A549 (cell line): Measurements from ENCODE around the gene MAFG. TPM values are rescaled to one million over a fixed set of nuclear protein-coding genes. Genes with fewer than 3 reads are reported as not detected.

Experiments used
- ATAC-seq, 2 experiments: fragments of 200-7000 bp in 1 of 2; fragments of >200 bp in 1 of 2; cut with Nextera tagmentation in 1 of 2; cut with Tn5 transposase in 1 of 2; 3 replicates each; pipeline versions ENCODE4 v1.8.0 to v1.9.1; 2018 to 2020; ENCODE audit warnings: mild to moderate bottlenecking in 1 of 2, moderate library complexity in 1 of 2
- CTCF ChIA-PET: fragments of 300-600 bp; sonication (Branson Sonifier 250); formaldehyde crosslinking; extraction: SDS; loops from one replicate; lab custom pipeline; 2021; ENCODE audit warnings: antibody characterized with exemption, inconsistent platforms; lab: Yijun Ruan, JAX
- POLR2A ChIA-PET: fragments of 350-600 bp; formaldehyde crosslinking; extraction: SDS; loops from one replicate; lab custom pipeline; 2021; ENCODE audit warnings: antibody characterized with exemption, inconsistent platforms; lab: Yijun Ruan, JAX
- DNase-seq, 2 experiments: peaks; one replicate each; pipeline versions ENCODE4 v3.0.0 to v3.0.0-alpha.2; 2011 to 2016; ENCODE audit warnings: low read depth in 1 of 2, low spot score in 1 of 2
- FAIRE-seq: peaks from 2 replicates; lab custom pipeline; 2011; peaks lifted over from hg19 to GRCh38; lab: Jason Lieb, UNC
- H3K27ac ChIP-seq, 2 experiments: fragments of >200 bp; sonication (Bioruptor Twin); formaldehyde crosslinking; 3 replicates each; pipeline ENCODE4 v1.5.1; 2016 to 2017
- H3K4me1 ChIP-seq: fragments of >200 bp; sonication (Bioruptor Twin); formaldehyde crosslinking; 3 replicates; pipeline ENCODE4 v1.6.1; 2016
- H3K4me2 ChIP-seq: fragments of >200 bp; sonication (Bioruptor Twin); formaldehyde crosslinking; 3 replicates; pipeline ENCODE4 v1.6.1; 2016
- H3K4me3 ChIP-seq: fragments of >200 bp; sonication (Bioruptor Twin); formaldehyde crosslinking; 3 replicates; pipeline ENCODE4 v1.5.1; 2016
- H3K9me3 ChIP-seq: fragments of >200 bp; sonication (Bioruptor Twin); formaldehyde crosslinking; 3 replicates; pipeline ENCODE4 v1.6.1; 2016
- CBX8 ChIP-seq: fragments of 200-600 bp; sonication (generic); IDR thresholded peaks from 2 replicates; pipeline ENCODE4 v1.6.1; 2016
- CHD2 ChIP-seq: fragments of 150-350 bp; IDR thresholded peaks from 2 replicates; pipeline ENCODE4 v1.6.1; 2014; ENCODE audit warnings: low read length; ENCODE audit not compliant: partially characterized antibody
- CHD4 ChIP-seq: fragments of 200-600 bp; sonication (generic); IDR thresholded peaks from 2 replicates; pipeline ENCODE4 v1.6.1; 2016; ENCODE audit warnings: antibody characterized with exemption, mild to moderate bottlenecking, borderline replicate concordance
- HDAC2 ChIP-seq: fragments of 200-600 bp; sonication (generic); IDR thresholded peaks from 2 replicates; pipeline ENCODE4 v1.6.1; 2016
- JUN ChIP-seq, 2 experiments: fragments of >200 bp; sonication (Bioruptor Twin); formaldehyde crosslinking; IDR thresholded peaks; 2 replicates in 1 of 2; 3 replicates in 1 of 2; pipeline ENCODE4 v1.6.1; 2016 to 2017
- MAFK ChIP-seq: fragments of 450-650 bp; IDR thresholded peaks from 2 replicates; pipeline ENCODE4 v1.6.1; 2014; ENCODE audit not compliant: partially characterized antibody
- MAZ ChIP-seq: fragments of 150-350 bp; IDR thresholded peaks from 2 replicates; pipeline ENCODE4 v1.6.1; 2014; ENCODE audit warnings: antibody characterized with exemption, low read depth, low read length, borderline replicate concordance
- MYC ChIP-seq: IDR thresholded peaks from 2 replicates; pipeline ENCODE4 v1.6.1; 2012; ENCODE audit warnings: mild to moderate bottlenecking, inconsistent platforms, low read length, improper control_type of control experiment, borderline replicate concordance
- NR3C1 ChIP-seq: fragments of >200 bp; sonication (Bioruptor Twin); formaldehyde crosslinking; IDR thresholded peaks from 3 replicates; pipeline ENCODE4 v1.6.1; 2017
- POLR2A ChIP-seq: IDR thresholded peaks from 2 replicates; pipeline ENCODE4 v1.6.1; 2012; ENCODE audit warnings: mild to moderate bottlenecking, low read length
- POLR2AphosphoS2 ChIP-seq: conservative IDR thresholded peaks from 2 replicates; pipeline ENCODE4 v1.6.1; 2012; ENCODE audit warnings: low read length, improper control_type of control experiment, inconsistent platforms
- RARB ChIP-seq: fragments of 250-450 bp; sonication (Bioruptor Pico); IDR thresholded peaks from 2 replicates; pipeline ENCODE4 v1.8.0; 2021; ENCODE audit warnings: mild to moderate bottlenecking, moderate library complexity
- RFX5 ChIP-seq: fragments of 450-650 bp; IDR thresholded peaks from 2 replicates; pipeline ENCODE4 v1.7.1; 2014; ENCODE audit warnings: antibody characterized with exemption, mild to moderate bottlenecking, moderate library complexity
- TFCP2L1 ChIP-seq: fragments of 250-450 bp; sonication (Bioruptor Pico); IDR thresholded peaks from 2 replicates; pipeline ENCODE4 v1.5.0; 2021; ENCODE audit warnings: mild to moderate bottlenecking
- WGBS: methylation state at CpG from one replicate; pipeline ENCODE4 v1.1.6; 2017; ENCODE audit errors: missing lambda C conversion rate; 5-methylcytosine and 5-hydroxymethylcytosine counted together
- polyA plus RNA-seq, 4 experiments: library from polyadenylated mRNA; depleted of rRNA in 3 of 4; stranded (reverse); fragments of >200 nt; fragmentation: RNase III in 1 of 4; extraction: RNeasy Plus Mini Kit Qiagen cat#74134 plus additional on column Dnase treatment in 1 of 4; gene quantifications; 2 replicates in 3 of 4; 3 replicates in 1 of 4; pipeline ENCODE4 v1.2.3, GENCODE V29; 2011 to 2017
- TF ChIP-seq, protein P1 (sequence below): fragments of >200 bp; sonication (Bioruptor Twin); formaldehyde crosslinking; IDR thresholded peaks from 3 replicates; pipeline ENCODE4 v1.6.1; 2016
- TF ChIP-seq, protein P2 (sequence below): IDR thresholded peaks from 2 replicates; pipeline ENCODE4 v1.6.1; 2012
- TF ChIP-seq, protein P3 (sequence below): IDR thresholded peaks from 2 replicates; pipeline ENCODE4 v1.6.1; 2012

The MAFG gene
- polyA plus RNA-seq, 2 of the 4 experiments (the other 2 are of a cell fraction): 47.9 to 57.9 TPM

DNA sequence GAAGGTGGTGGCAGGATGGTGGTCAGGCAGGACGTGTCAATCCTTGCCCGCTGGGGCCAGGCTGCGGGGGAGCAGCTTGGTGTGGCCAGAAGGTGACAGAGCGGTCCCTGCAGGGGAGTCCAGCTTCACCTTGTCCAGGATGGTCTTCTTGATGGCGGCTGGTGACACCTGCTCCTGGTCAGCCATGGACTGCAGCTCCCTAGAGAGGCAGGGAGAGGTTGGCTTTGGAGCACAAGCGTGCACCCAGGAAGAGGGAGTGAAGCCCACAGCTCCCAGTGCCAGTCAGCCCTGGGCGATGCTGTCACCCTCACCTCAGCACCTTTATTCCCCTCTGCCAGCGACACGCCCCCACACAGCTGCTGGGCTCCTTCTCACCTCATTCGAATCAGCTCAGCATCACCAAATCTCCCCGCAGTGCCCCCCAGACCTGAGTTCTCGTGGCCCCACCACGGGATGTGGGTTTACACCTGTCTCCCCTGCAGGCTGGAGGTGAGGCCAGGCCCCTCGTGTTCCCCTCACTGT is 5.7 kb upstream of the MAFG start:
- Histone ChIP-seq H3K9me3 (no peaks in the 10 kb centered on the region), H3K27ac (no peak overlapping the region), H3K4me3 (no peak overlapping the region), H3K4me2 (no peak overlapping the region), H3K4me1 (peaks cover 25% of the 10 kb centered on the region)
- 94% methylated on average over 14 of the region's 14 CpGs for WGBS
- ChIA-PET POLR2A (no interaction called here), CTCF (interaction anchor here (0.6 to 12.8 kb wide), 7 partner anchors 27 to 97 kb away, joined by 3 to 99 read pairs (median 4); partner anchors contain the start of gene NOTUM)
- FAIRE-seq (no peak), DNase-seq (no peak), ATAC-seq (no peak)
- TF ChIP-seq MYC: no peak
- peak; percentile 12; the same call in 1 of the 2 replicates for TF ChIP-seq POLR2A
- TF ChIP-seq TFCP2L1 (CRISPR knock-in tag): no peak
- TF ChIP-seq NR3C1: no peak
- TF ChIP-seq, protein P1, sequence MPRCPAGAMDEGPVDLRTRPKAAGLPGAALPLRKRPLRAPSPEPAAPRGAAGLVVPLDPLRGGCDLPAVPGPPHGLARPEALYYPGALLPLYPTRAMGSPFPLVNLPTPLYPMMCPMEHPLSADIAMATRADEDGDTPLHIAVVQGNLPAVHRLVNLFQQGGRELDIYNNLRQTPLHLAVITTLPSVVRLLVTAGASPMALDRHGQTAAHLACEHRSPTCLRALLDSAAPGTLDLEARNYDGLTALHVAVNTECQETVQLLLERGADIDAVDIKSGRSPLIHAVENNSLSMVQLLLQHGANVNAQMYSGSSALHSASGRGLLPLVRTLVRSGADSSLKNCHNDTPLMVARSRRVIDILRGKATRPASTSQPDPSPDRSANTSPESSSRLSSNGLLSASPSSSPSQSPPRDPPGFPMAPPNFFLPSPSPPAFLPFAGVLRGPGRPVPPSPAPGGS: no peak
- no peak for TF ChIP-seq CHD2
- TF ChIP-seq MAFK: no peak
- no peak for TF ChIP-seq RARB
- TF ChIP-seq, protein P2, sequence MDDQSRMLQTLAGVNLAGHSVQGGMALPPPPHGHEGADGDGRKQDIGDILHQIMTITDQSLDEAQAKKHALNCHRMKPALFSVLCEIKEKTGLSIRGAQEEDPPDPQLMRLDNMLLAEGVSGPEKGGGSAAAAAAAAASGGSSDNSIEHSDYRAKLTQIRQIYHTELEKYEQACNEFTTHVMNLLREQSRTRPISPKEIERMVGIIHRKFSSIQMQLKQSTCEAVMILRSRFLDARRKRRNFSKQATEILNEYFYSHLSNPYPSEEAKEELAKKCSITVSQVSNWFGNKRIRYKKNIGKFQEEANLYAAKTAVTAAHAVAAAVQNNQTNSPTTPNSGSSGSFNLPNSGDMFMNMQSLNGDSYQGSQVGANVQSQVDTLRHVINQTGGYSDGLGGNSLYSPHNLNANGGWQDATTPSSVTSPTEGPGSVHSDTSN: peak; percentile 57
- no peak for TF ChIP-seq RFX5

DNA sequence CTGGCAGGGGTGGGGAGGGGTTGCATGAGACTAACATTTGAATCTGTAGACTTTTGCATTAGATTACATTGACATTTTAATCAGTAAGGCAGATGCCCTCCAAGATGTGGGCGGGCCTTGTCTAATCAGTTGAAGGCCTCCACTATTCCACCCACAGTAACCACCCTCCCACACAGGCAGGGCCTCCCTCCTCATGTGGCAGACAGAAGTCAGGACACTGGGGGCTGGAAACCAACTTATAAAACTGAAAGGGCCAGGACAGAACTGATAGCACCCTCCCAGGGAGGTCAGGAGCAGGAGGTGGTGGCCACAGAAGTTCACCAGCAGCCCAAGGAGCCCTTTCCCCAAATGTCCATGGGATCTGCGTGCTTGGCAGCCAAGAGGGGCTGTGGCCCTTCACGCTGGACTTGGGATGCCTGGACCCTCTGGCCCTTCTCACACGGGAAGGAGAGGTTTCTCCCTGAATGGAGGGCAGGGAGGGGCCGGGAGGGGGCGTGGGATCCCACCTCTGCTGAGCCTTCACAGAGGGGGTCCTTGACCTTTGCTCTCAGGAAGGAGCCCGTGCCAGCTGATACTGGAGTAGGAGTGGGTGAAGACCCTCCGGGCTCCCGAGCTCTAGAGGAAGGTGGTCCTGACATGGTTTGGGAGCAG is 4.9 kb upstream of the MAFG start:
- ATAC-seq (no peak), DNase-seq (no peak), FAIRE-seq (no peak)
- Histone ChIP-seq H3K27ac (no peak overlapping the region), H3K4me2 (no peak overlapping the region), H3K9me3 (no peaks in the 10 kb centered on the region), H3K4me1 (peaks cover 21% of the 10 kb centered on the region), H3K4me3 (no peak overlapping the region)
- POLR2A ChIA-PET: no interaction called here
- CTCF ChIA-PET: interaction anchor here (1.0 to 12.8 kb wide), 7 partner anchors 28 to 105 kb away, joined by 3 to 99 read pairs (median 4); partner anchors contain the start of genes DCXR and NOTUM
- TF ChIP-seq MAZ (no peak), CHD4 (no peak), POLR2AphosphoS2 (peak; percentile 62; the same call in 1 of the 2 replicates), JUN (IDR thresholded peaks at IDR 0.05) (peak in 1 of 2 experiments; percentile 42; a peak in 2 of 5 replicates), HDAC2 (no peak)
- TF ChIP-seq, protein P2: peak; percentile 26; the same call in 1 of the 2 replicates
- TF ChIP-seq, protein P3, sequence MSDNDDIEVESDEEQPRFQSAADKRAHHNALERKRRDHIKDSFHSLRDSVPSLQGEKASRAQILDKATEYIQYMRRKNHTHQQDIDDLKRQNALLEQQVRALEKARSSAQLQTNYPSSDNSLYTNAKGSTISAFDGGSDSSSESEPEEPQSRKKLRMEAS: no peak
- WGBS: 87% methylated on average over 9 of the region's 9 CpGs

DNA sequence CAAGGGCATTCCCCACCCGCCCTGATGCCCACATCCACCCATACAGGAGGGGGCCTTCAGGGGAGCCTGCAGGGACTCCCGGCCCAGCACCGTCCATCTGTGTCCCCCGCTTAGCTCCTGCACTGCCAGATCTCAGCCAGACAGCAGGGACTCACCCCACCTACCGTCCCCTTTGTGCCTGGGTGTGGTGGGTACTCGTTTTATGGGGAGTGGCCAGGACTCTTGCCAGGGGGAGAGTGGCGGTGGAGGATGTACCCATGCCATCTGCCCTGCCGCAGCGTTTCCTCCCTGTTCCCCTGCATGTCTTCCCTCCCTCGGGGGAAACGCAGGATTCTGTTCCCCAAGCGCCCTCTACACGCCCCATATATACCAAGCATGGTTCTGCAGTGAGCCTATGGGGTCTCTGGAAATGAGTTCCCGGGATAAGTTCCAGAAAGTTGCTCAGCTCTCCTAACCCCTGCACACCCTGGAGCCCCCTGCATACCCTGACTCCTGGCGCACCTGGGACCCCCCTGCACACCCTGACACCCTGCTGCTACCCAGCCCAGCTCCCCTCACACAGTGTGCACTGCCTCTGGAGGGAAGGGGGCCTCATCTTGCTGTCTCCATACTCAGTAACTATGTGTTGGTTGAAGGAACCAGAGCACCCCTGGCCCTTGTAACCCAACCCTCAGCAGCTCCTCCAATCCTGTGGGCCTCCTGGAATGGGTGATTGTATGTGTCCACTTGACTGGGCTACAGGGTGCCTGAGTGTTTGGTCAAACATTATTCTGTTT is 4.2 kb upstream of the MAFG start:
- 64% methylated on average over 12 of the region's 15 CpGs for WGBS
- ChIA-PET CTCF (interaction anchor here (0.7 to 12.8 kb wide), 5 partner anchors 13 to 106 kb away, joined by 4 to 99 read pairs (median 5); partner anchors contain the start of genes DCXR and NOTUM), POLR2A (no interaction called here)
- no peak overlapping the region for H3K4me2 ChIP-seq
- ATAC-seq (no peak), DNase-seq (no peak), FAIRE-seq (no peak)
- peaks cover 21% of the 10 kb centered on the region for H3K4me1 ChIP-seq
- H3K27ac ChIP-seq: no peak overlapping the region
- H3K4me3 ChIP-seq: no peak overlapping the region
- H3K9me3 ChIP-seq: no peaks in the 10 kb centered on the region
- TF ChIP-seq POLR2A: 0 out of 2 replicates have a peak, but pooled peaks have one; percentile 8
- TF ChIP-seq, protein P2: peak; percentile 61; the same call in 1 of the 2 replicates
- no peak for TF ChIP-seq MYC
- no peak for TF ChIP-seq CBX8
- TF ChIP-seq JUN (IDR thresholded peaks at IDR 0.05): peak in 1 of 2 experiments; percentile 28; a peak in 1 of 5 replicates
